OCI-LY7 (cell line): ENCODE data around the gene PA2G4. TPM values are rescaled to one million over a fixed set of nuclear protein-coding genes. Genes with fewer than 3 reads are reported as not detected.

Experiments
- BruUV-seq: library from RNA; stranded (reverse); fragments of 400-500 nt; replicated peaks from 2 replicates; lab custom pipeline; 2021; lab: Mats Ljungman, UMichigan
- CTCF ChIA-PET: fragments of 300-600 bp; sonication (Branson Sonifier 250); formaldehyde crosslinking; loops from one replicate; lab custom pipeline; 2022; ENCODE audit warnings: antibody characterized with exemption; ENCODE audit not compliant: unreplicated experiment; lab: Charles Lee
- POLR2A ChIA-PET: fragments of 300-600 bp; sonication (Branson Sonifier 250); formaldehyde crosslinking; loops from one replicate; lab custom pipeline; 2022; ENCODE audit warnings: antibody characterized with exemption; lab: Charles Lee
- DNase-seq: peaks from one replicate; pipeline ENCODE4 v3.0.0-alpha.2; 2015; ENCODE audit warnings: low spot score
- H2AFZ ChIP-seq: fragments of 200-600 bp; sonication (generic), shearing (Covaris generic); 2 replicates; pipeline ENCODE4 v1.6.1; 2014; ENCODE audit warnings: mild to moderate bottlenecking, antibody characterized with exemption, low read length, moderate library complexity
- H3K27ac ChIP-seq: fragments of 200-600 bp; sonication (generic); 2 replicates; pipeline ENCODE4 v1.5.1; 2014; ENCODE audit warnings: mixed run types, low read depth, mild to moderate bottlenecking, moderate library complexity, low read length, inconsistent platforms; ENCODE audit not compliant: poor library complexity, severe bottlenecking
- H3K36me3 ChIP-seq: fragments of 200-600 bp; sonication (generic); 2 replicates; pipeline ENCODE4 v1.6.1; 2014; ENCODE audit warnings: mild to moderate bottlenecking, antibody characterized with exemption, low read length, moderate library complexity, mixed read lengths; ENCODE audit not compliant: insufficient read depth
- H3K4me1 ChIP-seq: fragments of 200-600 bp; sonication (generic); 2 replicates; pipeline ENCODE4 v1.5.1; 2014; ENCODE audit warnings: mild to moderate bottlenecking, low read length; ENCODE audit not compliant: insufficient read depth, poor library complexity, severe bottlenecking
- H3K4me2 ChIP-seq: fragments of 200-600 bp; sonication (generic); 2 replicates; pipeline ENCODE4 v1.6.1; 2014; ENCODE audit warnings: mild to moderate bottlenecking, low read length
- H3K4me3 ChIP-seq: fragments of 200-600 bp; sonication (generic); 2 replicates; pipeline ENCODE4 v1.5.1; 2014; ENCODE audit warnings: mild to moderate bottlenecking, low read depth, low read length; ENCODE audit not compliant: poor library complexity, severe bottlenecking
- H3K79me2 ChIP-seq: fragments of 200-600 bp; sonication (generic); 2 replicates; pipeline ENCODE4 v1.6.1; 2016; ENCODE audit warnings: low read depth, mild to moderate bottlenecking, low read length, moderate library complexity, mixed read lengths; ENCODE audit not compliant: insufficient read depth
- H3K9me2 ChIP-seq: fragments of 200-600 bp; sonication (generic); 2 replicates; pipeline ENCODE4 v1.6.1; 2016; ENCODE audit warnings: mild to moderate bottlenecking, low read length, mixed read lengths; ENCODE audit not compliant: insufficient read depth
- H3K9me3 ChIP-seq: fragments of 200-600 bp; sonication (generic); 2 replicates; pipeline ENCODE4 v1.6.1; 2014; ENCODE audit warnings: mild to moderate bottlenecking, mixed run types, low read length, mixed read lengths
- H4K20me1 ChIP-seq: fragments of 200-600 bp; sonication (generic); 2 replicates; pipeline ENCODE4 v1.6.1; 2014; ENCODE audit warnings: mild to moderate bottlenecking, antibody characterized with exemption, low read length, moderate library complexity, mixed read lengths; ENCODE audit not compliant: insufficient read depth
- CTCF ChIP-seq: fragments of 200-600 bp; sonication (generic); conservative IDR thresholded peaks from 2 replicates; pipeline ENCODE4 v1.5.1; 2014; ENCODE audit warnings: mild to moderate bottlenecking, antibody characterized with exemption, low read length, moderate library complexity, mixed read lengths
- EZH2phosphoT487 ChIP-seq: fragments of 200-600 bp; sonication (generic); IDR thresholded peaks from 2 replicates; pipeline ENCODE4 v1.6.1; 2018; ENCODE audit warnings: low read depth, borderline replicate concordance, mild to moderate bottlenecking, mixed run types, antibody characterized with exemption, low read length, moderate library complexity, mixed read lengths
- intact Hi-C: fragments of 100-400 bp; cut with micrococcal nuclease; formaldehyde crosslinking; loops from one replicate; pipeline ENCODE4 v1.10.0; 2022; ENCODE audit not compliant: unreplicated experiment
- total RNA-seq, 2 experiments: library from RNA; depleted of rRNA in 1 of 2; stranded (reverse); fragments of >200 nt in 1 of 2; shearing (Covaris generic) in 1 of 2; gene quantifications; 2 replicates each; pipeline ENCODE4 v1.2.3, GENCODE V29; 2014 to 2022

PA2G4 gene
- total RNA-seq, 2 experiments from 2014 or later: 289 to 358 TPM

- no peak overlapping the region for H3K4me2 ChIP-seq
- no peaks in the 10 kb centered on the region for H3K79me2 ChIP-seq
- H3K36me3 ChIP-seq: peaks cover 42% of the 10 kb centered on the region
- H3K4me3 ChIP-seq: no peak overlapping the region
- H3K4me1 ChIP-seq: peaks cover 7% of the 10 kb centered on the region
- H3K9me3 ChIP-seq: no peaks in the 10 kb centered on the region
- H4K20me1 ChIP-seq: no peaks in the 10 kb centered on the region
- H3K9me2 ChIP-seq: no peaks in the 10 kb centered on the region
- TF ChIP-seq EZH2phosphoT487 (no peak), CTCF (no peak)
- no peak for DNase-seq
- ChIA-PET POLR2A (no interaction called here), CTCF (no interaction called here)
- no TSS peak for BruUV-seq
- no peak overlapping the region for H2AFZ ChIP-seq
- H3K27ac ChIP-seq: no peak overlapping the region
- intact Hi-C loops: no loop called here
These were observed 42.4 kb downstream of the PA2G4 start for GRCh38 chr12:56146492-56147460.

GRCh38 chr12:56150563-56150962, 46.2 kb downstream of the PA2G4 start:
- H3K9me3 ChIP-seq: no peaks in the 10 kb centered on the region
- BruUV-seq: TSS peak; percentile 8

GRCh38 chr12:56151672-56152131, 47.3 kb downstream of the PA2G4 start:
- BruUV-seq: TSS peak; percentile 86

More at GRCh38 chr12:56150563-56150962, 46.2 kb downstream of the PA2G4 start:
- no peaks in the 10 kb centered on the region for H4K20me1 ChIP-seq
- ChIA-PET CTCF (no interaction called here), POLR2A (interaction anchor here (1.0 to 1.9 kb wide), 3 partner anchors 12 to 38 kb away, joined by 3 to 8 read pairs (median 6); no protein-coding TSS in a partner anchor)
- 0 out of 2 replicates have a peak overlapping the region, but pooled peaks have one; percentile 95 for H3K4me2 ChIP-seq
- intact Hi-C loops: no loop called here
- no peak overlapping the region for H3K4me3 ChIP-seq
- no peak overlapping the region for H2AFZ ChIP-seq
- H3K36me3 ChIP-seq: peaks cover 8% of the 10 kb centered on the region
- no peaks in the 10 kb centered on the region for H3K9me2 ChIP-seq
- TF ChIP-seq EZH2phosphoT487: no peak
- DNase-seq: no peak
- no peak overlapping the region for H3K27ac ChIP-seq
- peaks cover 26% of the 10 kb centered on the region for H3K4me1 ChIP-seq
- H3K79me2 ChIP-seq: peaks cover 7% of the 10 kb centered on the region; the same call in 1 of the 2 replicates

More at GRCh38 chr12:56151672-56152131, 47.3 kb downstream of the PA2G4 start:
- intact Hi-C loops: loop anchor here (1.0 kb wide), 2 partner anchors 25 to 32 kb away; no protein-coding TSS in a partner anchor
- Histone ChIP-seq H4K20me1 (no peaks in the 10 kb centered on the region), H3K36me3 (peaks cover 12% of the 10 kb centered on the region; the same call in 1 of the 2 replicates), H3K9me3 (no peaks in the 10 kb centered on the region), H3K4me3 (peak overlapping the region; percentile 77), H3K9me2 (no peaks in the 10 kb centered on the region), H3K79me2 (peaks cover 7% of the 10 kb centered on the region; the same call in 1 of the 2 replicates), H3K4me1 (peaks cover 28% of the 10 kb centered on the region), H2AFZ (peak overlapping the region; percentile 75; the same call in 1 of the 2 replicates), H3K4me2 (peak overlapping the region; percentile 95), H3K27ac (peak overlapping the region; percentile 87)
- ChIA-PET POLR2A (interaction anchor here (0.6 to 1.9 kb wide), 8 partner anchors 13 to 113 kb away, joined by 3 to 13 read pairs (median 3); partner anchors contain the start of genes ESYT1 and ZC3H10), CTCF (no interaction called here)
- TF ChIP-seq CTCF: peak; percentile 74
- TF ChIP-seq EZH2phosphoT487: no peak
- peak; percentile 83 for DNase-seq
